GM12872 (cell line): Measurements from ENCODE around the gene CACNA1C.

Source experiments
- TF ChIP-seq, protein P1 (sequence below): IDR thresholded peaks from 3 replicates; pipeline ENCODE4 v1.5.1; 2011; ENCODE audit warnings: low read depth, mild to moderate bottlenecking, low read length, moderate library complexity; ENCODE audit not compliant: insufficient read depth

Gene CACNA1C

DNA sequence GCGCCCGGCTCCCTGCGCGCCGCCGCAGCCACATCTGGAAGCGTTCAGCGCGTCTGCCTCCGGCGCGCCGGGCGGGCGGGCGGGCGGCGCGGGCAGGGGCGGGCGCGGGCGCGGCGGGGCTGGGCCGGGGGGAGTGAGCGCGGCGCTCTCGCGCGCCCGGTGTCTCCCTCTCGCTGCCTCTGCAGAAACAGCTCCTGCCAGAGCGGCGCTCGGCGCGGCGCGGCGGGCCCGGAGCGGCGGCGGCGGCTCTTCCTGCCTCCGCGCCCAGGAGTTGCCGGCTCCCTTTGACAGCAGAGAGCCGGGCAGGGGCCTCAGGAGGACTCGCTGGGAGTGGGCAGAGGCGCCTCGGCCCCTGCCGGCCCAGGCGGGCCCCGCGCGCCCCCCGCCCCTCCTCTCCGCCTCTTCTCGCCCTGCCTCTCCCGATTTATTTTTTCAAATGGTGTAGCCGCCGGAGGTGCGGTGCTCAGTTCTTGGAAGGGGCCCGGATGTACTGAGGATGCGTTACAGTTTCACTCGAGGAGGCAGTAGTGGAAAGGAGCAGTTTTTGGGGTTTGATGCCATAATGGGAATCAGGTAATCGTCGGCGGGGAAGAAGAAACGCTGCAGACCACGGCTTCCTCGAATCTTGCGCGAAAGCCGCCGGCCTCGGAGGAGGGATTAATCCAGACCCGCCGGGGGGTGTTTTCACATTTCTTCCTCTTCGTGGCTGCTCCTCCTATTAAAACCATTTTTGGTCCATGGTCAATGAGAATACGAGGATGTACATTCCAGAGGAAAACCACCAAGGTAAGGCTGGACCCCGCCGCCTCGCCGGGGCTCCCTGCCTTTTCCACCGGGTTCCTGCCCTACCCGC is at the start of gene CACNA1C:
Gene CACNA1C, plus strand, starts transcription at position 162 of the 853 bp plus-strand sequence. Its CDS starts 576 bp downstream, at position 738.
- TF ChIP-seq, protein P1, sequence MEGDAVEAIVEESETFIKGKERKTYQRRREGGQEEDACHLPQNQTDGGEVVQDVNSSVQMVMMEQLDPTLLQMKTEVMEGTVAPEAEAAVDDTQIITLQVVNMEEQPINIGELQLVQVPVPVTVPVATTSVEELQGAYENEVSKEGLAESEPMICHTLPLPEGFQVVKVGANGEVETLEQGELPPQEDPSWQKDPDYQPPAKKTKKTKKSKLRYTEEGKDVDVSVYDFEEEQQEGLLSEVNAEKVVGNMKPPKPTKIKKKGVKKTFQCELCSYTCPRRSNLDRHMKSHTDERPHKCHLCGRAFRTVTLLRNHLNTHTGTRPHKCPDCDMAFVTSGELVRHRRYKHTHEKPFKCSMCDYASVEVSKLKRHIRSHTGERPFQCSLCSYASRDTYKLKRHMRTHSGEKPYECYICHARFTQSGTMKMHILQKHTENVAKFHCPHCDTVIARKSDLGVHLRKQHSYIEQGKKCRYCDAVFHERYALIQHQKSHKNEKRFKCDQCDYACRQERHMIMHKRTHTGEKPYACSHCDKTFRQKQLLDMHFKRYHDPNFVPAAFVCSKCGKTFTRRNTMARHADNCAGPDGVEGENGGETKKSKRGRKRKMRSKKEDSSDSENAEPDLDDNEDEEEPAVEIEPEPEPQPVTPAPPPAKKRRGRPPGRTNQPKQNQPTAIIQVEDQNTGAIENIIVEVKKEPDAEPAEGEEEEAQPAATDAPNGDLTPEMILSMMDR: no peak

DNA sequence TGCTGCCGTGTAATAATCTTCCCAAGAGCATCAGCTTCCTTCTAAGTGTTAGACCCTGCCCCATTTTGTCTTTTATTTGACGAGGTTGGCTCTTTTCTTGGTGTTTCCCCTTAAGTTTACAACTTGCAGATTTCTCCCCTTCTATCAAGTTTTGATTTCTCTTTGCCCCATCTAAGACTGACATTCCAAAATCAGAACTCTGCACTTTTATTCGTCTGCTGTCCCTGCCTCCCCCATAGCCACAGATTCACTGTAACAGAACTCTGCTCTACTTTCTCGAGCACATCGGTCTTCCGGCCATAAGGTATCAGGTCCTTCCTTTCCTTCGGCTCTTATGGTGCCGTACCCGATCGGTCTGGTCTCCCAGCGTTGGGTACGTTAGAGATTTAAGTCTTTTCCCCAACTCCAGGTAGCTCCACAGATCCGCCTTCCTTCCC is 49.1 kb upstream of the CACNA1C start:
- TF ChIP-seq, protein P1: no peak

DNA sequence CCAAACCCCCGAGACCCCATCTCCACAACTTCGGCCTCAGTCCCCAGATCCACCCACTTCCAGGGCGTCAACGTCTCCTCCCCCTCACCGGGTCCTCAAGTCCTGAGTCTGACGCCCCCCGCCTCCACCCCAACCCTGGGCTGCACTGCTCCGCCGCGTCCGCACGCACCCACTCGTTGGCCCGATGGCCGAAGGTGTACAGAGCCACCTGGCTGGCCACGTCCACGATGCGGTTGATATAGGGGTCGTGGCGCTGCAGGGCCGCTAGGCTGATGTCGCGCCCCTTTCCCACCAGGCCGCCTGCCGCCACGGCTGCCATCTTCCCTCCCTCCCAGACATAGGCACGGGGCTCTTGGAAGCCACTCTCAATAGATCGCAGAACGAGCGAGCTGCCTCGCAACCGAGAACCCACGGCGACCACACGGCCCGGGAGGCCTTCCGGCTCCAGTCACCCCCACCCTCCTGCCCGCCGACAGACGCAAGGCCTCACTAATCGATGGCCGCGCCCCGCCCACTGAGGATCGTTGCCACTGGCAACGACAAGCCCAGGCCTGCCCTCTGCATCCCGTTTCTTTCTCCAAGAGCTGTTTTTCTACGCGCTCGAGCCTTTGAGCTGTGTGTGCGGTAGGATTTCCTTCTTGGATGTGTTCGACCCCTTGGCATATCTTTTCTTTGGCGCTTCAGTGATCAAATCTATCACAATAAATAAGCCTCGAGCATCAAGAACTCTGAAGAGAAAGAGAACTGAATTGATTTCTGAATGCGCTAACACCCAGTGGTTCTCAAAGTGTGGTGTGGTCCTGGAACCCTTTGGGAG is 48.5 kb upstream of the CACNA1C start, which contains the start of gene DCP1B:
Gene DCP1B, minus strand, starts transcription at position 345 of the 817 bp plus-strand sequence. Its CDS starts 26 bp downstream, at position 319.
- TF ChIP-seq, protein P1: no peak

DNA sequence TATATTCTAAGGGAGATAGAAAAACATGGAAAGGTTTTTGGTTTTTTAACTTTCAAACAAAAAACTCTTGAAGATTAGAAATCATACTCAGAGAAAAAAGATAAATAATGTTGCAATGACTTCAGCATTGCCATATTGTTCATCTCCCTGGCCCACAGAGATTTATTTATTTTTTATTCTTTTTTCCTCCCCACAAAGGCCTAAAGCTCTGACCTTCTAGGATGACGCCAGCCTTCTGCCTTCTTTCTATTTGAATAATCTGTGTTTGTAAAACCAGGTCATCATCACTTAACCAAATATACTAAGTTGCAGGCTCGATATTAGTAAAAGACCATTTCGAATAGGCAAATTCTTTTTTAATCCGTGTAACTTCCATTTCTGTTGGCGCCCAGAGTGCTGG is 44.1 kb upstream of the CACNA1C start:
- TF ChIP-seq, protein P1: no peak

DNA sequence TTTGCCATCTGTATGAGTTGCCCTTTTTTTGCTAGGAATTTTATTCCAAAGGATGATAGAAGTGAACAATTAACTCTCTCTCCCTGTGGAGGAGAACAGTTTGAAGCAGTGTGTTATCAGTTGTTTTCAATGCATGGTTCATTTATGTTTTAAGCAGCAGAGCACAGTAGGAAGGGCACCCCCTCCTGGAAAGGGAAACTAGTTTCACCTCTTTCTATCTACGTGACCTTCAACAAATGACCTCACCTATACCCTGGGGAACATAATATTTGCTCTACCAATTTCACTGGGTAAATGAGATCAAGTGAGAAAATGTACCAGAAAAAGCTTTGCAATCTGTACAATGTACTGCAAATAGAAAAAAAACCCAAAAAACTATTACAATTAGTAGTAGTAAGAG is 43.2 kb upstream of the CACNA1C start:
- TF ChIP-seq, protein P1: peak; percentile 25; the same call in 1 of the 3 replicates

DNA sequence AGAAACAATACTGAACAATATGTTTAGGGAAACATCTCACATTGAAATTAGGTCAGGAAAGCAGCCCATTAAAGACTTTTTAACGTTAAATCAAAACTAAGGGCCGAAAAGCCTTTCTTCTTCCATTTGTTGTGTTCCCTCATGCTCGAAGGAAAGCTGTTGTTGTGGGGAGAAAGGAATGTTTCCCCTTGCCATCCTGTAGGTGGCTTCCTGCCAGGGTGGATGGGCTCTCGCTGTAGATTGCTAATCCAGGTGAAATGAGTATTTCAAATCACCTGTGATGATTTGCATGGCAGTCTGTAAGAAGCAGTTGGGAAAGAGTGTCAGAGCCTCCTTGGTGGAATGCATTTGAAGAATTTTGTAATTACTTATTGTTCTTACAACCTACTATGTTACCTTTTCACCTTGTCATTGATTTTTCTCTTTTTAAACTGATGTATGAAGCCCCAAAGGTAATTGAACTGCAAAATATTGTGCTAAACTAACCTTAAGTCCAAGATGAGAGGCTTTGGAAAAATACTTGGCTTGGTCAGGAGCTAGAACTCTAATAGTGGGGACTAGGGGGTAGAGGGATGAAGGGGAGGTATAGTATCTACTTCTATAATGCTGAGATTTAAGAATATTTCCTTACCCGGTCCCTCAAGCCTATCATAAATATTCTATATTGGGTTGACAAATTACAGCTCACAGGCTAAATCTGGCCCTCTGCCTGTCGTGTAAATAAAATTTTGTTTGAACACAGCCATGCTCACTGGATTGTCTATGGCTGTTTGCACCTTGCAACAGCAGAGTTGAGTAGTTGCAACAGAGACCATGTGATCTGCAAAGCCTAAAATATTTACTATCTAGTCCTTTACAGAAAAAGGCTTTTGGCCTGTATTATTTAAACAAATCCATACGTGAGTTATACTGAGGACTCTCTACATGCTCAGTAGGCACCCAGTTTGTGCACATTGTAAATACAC is 40.9 kb upstream of the CACNA1C start:
- TF ChIP-seq, protein P1: no peak

DNA sequence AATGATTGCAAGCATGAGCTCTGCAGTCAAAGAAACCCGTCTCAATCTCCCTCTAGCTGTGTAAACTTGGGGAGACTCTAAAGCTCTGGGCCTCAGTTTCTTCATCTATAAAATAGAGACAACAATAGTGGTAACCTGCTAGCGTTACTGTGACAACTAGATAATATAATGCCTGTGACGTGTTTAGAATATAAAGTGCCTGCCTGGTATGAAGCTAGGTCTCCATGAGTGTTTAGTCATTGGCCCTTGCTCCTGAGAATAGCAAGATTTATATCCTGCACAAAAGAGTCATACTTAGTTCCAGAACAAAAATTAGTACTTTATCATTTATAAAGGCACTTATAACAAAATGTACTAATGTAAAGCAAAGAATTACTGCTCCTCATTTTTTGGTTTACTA is 39.7 kb upstream of the CACNA1C start:
- TF ChIP-seq, protein P1: no peak
